ENCODE data around the gene CFDP1. TPM values are rescaled to one million over a fixed set of nuclear protein-coding genes. Genes with fewer than 3 reads are reported as not detected.

The CFDP1 gene
- total RNA-seq, 1 experiment from 2014 or later = 32.1 TPM

- ChIA-PET CTCF (no interaction called here), POLR2A (ENCODE audit: unreplicated experiment) (no interaction called here)
- ATAC-seq (no peak), DNase-seq (no peak)
- Histone ChIP-seq H3K36me3 (ENCODE audit: low read depth, low read length) (no peaks in the 10 kb centered on the region), H3K4me2 (ENCODE audit: low read length) (no peak overlapping the region), H3K27me3 (ENCODE audit: low read length) (no peaks in the 10 kb centered on the region), H3K27ac (ENCODE audit: low read length) (no peak overlapping the region), H4K20me1 (ENCODE audit: low read length) (no peaks in the 10 kb centered on the region), H3K9ac (ENCODE audit: low read length) (no peak overlapping the region), H3K9me2 (replicated peaks; ENCODE audit: low read length) (no peaks in the 10 kb centered on the region), H3K4me1 (ENCODE audit: insufficient read depth, low read length) (peaks cover 21% of the 10 kb centered on the region), H2AFZ (ENCODE audit: low read length) (no peak overlapping the region), H3K9me3 (ENCODE audit: low read length) (no peaks in the 10 kb centered on the region), H3K79me2 (ENCODE audit: low read length) (peaks cover 85% of the 10 kb centered on the region), H3F3A (ENCODE audit: low read length, unreplicated experiment) (no peaks in the 10 kb centered on the region), H3K4me3 (ENCODE audit: low read length) (no peak overlapping the region)
- no peak for TF ChIP-seq EZH2phosphoT487 (IDR thresholded peaks at IDR 0.05; ENCODE audit: borderline replicate concordance, low read length)
- no peak for TF ChIP-seq EZH2 (IDR thresholded peaks at IDR 0.05; ENCODE audit: low read length, unreplicated experiment)
- TF ChIP-seq CTCF (conservative IDR thresholded peaks at IDR 0.05; ENCODE audit: low read depth, low read length) = no peak
- intact Hi-C loops (cut with micrococcal nuclease) = no loop called here
- no TSS peak for BruUV-seq (replicated peaks)
Observed at GRCh38 chr16:75256059-75256571, 177.2 kb downstream of the CFDP1 start.

- ChIA-PET CTCF (no interaction called here), POLR2A (ENCODE audit: unreplicated experiment) (interaction anchor here (0.5 to 0.7 kb wide), 2 partner anchors 51 to 218 kb away, joined by 3 read pairs; no protein-coding TSS in a partner anchor)
- H3K79me2 ChIP-seq (ENCODE audit: low read length) = peaks cover 88% of the 10 kb centered on the region
- peaks cover 9% of the 10 kb centered on the region for H4K20me1 ChIP-seq (ENCODE audit: low read length)
- H3F3A ChIP-seq (ENCODE audit: low read length, unreplicated experiment) = no peaks in the 10 kb centered on the region
- H2AFZ ChIP-seq (ENCODE audit: low read length) = no peak overlapping the region
- H3K4me3 ChIP-seq (ENCODE audit: low read length) = no peak overlapping the region
- H3K27me3 ChIP-seq (ENCODE audit: low read length) = no peaks in the 10 kb centered on the region
- no peak overlapping the region for H3K9ac ChIP-seq (ENCODE audit: low read length)
- no peaks in the 10 kb centered on the region for H3K36me3 ChIP-seq (ENCODE audit: low read depth, low read length)
- ATAC-seq (peak; percentile 39), DNase-seq (peak; percentile 68)
- H3K9me2 ChIP-seq (replicated peaks; ENCODE audit: low read length) = no peaks in the 10 kb centered on the region
- H3K4me1 ChIP-seq (ENCODE audit: insufficient read depth, low read length) = peaks cover 28% of the 10 kb centered on the region
- H3K9me3 ChIP-seq (ENCODE audit: low read length) = no peaks in the 10 kb centered on the region
- H3K27ac ChIP-seq (ENCODE audit: low read length) = no peak overlapping the region
- no TSS peak for BruUV-seq (replicated peaks)
- no peak overlapping the region for H3K4me2 ChIP-seq (ENCODE audit: low read length)
- intact Hi-C loops (cut with micrococcal nuclease) = loop anchor here (5.0 kb wide), 1 partner anchor 133 kb away; no protein-coding TSS in a partner anchor
- TF ChIP-seq EZH2 (IDR thresholded peaks at IDR 0.05; ENCODE audit: low read length, unreplicated experiment) (no peak), EZH2phosphoT487 (IDR thresholded peaks at IDR 0.05; ENCODE audit: borderline replicate concordance, low read length) (no peak), CTCF (conservative IDR thresholded peaks at IDR 0.05; ENCODE audit: low read depth, low read length) (no peak)
Observed at GRCh38 chr16:75254359-75254837, 178.9 kb downstream of the CFDP1 start.

Measured in PC-3 (cell line).